B cell (primary cell): Measurements from ENCODE around the gene KLHL22. TPM values are rescaled to one million over a fixed set of nuclear protein-coding genes. Genes with fewer than 3 reads are reported as not detected.
A peak's percentile ranks its signal among the peaks of the same experiment; 100 is the strongest.
"Not testable (repeated sequence)": the region's sequence is repeated elsewhere in the genome, so short reads cannot be mapped to it uniquely, and the experiment has no call there.

Source experiments
- ATAC-seq: fragments of 200-7000 bp; cut with Tn5 transposase; one replicate; pipeline ENCODE4 v1.10.0; 2021; ENCODE audit warnings: low read depth, mild to moderate bottlenecking, moderate number of reproducible peaks, moderate library complexity
- CTCF ChIA-PET: fragments of 350-600 bp; sonication (Branson Sonifier 250); formaldehyde crosslinking; loops from one replicate; lab custom pipeline; 2021; ENCODE audit warnings: antibody characterized with exemption, inconsistent platforms; lab: Charles Lee
- POLR2A ChIA-PET: fragments of 350-600 bp; sonication (Branson Sonifier 250); formaldehyde crosslinking; loops from one replicate; lab custom pipeline; 2021; ENCODE audit warnings: antibody characterized with exemption; lab: Charles Lee
- DNase-seq: peaks from one replicate; pipeline ENCODE4 v3.0.0; 2013
- H2AFZ ChIP-seq: 2 replicates; pipeline ENCODE4 v1.6.1; 2012; ENCODE audit warnings: mild to moderate bottlenecking, low read depth, low read length; ENCODE audit not compliant: insufficient read depth, poor library complexity, severe bottlenecking
- H3K27ac ChIP-seq, 2 donors: 1 replicate in 1 of 2; 2 replicates in 1 of 2; pipeline ENCODE4 v1.5.1; 2012 to 2013; ENCODE audit warnings: low read length in 2 of 2, mild to moderate bottlenecking in 2 of 2, moderate library complexity in 1 of 2
- H3K27me3 ChIP-seq, 4 experiments: fragments of 200-600 bp in 1 of 4; sonication (generic) in 1 of 4; replicated peaks in 1 of 4; 1 replicate in 2 of 4; 2 replicates in 2 of 4; pipeline versions ENCODE4 v1.6.1 to v1.7.0; 2013 to 2016; ENCODE audit warnings: low read length in 3 of 4, mild to moderate bottlenecking in 2 of 4, mixed read lengths in 1 of 4, moderate library complexity in 1 of 4; ENCODE audit not compliant: insufficient read depth in 4 of 4, control insufficient read depth in 3 of 4; ENCODE audit errors: control extremely low read depth in 1 of 4
- H3K36me3 ChIP-seq, 2 experiments: replicated peaks in 1 of 2; 1 replicate in 1 of 2; 2 replicates in 1 of 2; pipeline versions ENCODE4 v1.6.1 to v1.7.1; 2013; ENCODE audit warnings: low read length in 1 of 2; ENCODE audit not compliant: insufficient read depth in 2 of 2, control insufficient read depth in 1 of 2; ENCODE audit errors: control extremely low read depth in 1 of 2, extremely low read depth in 1 of 2
- H3K4me1 ChIP-seq, 2 donors: fragments of 200-600 bp in 1 of 2; sonication (generic) in 1 of 2; 1 replicate in 1 of 2; 2 replicates in 1 of 2; pipeline versions ENCODE4 v1.5.1 to v1.6.1; 2013 to 2017; ENCODE audit warnings: low read length in 2 of 2; ENCODE audit not compliant: control insufficient read depth in 2 of 2, insufficient read depth in 2 of 2
- H3K4me2 ChIP-seq: replicated peaks from 2 replicates; pipeline ENCODE3; 2012; ENCODE audit warnings: mild to moderate bottlenecking, low read depth, low read length; ENCODE audit not compliant: poor library complexity, severe bottlenecking
- H3K4me3 ChIP-seq, 5 experiments: fragments of 200-600 bp in 1 of 5; sonication (generic) in 1 of 5; 1 replicate in 3 of 5; 2 replicates in 2 of 5; pipeline versions ENCODE4 v1.5.1 to v1.7.0; 2011 to 2016; ENCODE audit warnings: low read length in 4 of 5, mild to moderate bottlenecking in 4 of 5, low read depth in 2 of 5, control low read depth in 1 of 5, moderate library complexity in 1 of 5; ENCODE audit not compliant: insufficient read depth in 1 of 5; ENCODE audit errors: control extremely low read depth in 1 of 5, extremely low read depth in 1 of 5
- H3K79me2 ChIP-seq: fragments of 200-600 bp; sonication (generic); one replicate; pipeline ENCODE4 v1.6.0; 2016; ENCODE audit warnings: low read length; ENCODE audit not compliant: control insufficient read depth, insufficient read depth
- H3K9ac ChIP-seq: fragments of 200-600 bp; sonication (generic); 2 replicates; pipeline ENCODE4 v1.6.1; 2017; ENCODE audit warnings: mild to moderate bottlenecking, low read length, moderate library complexity
- H3K9me3 ChIP-seq, 3 donors: one replicate each; pipeline versions ENCODE4 v1.6.1 to v1.7.1; 2013; ENCODE audit warnings: low read length in 2 of 3; ENCODE audit not compliant: control insufficient read depth in 2 of 3, insufficient read depth in 1 of 3; ENCODE audit errors: control extremely low read depth in 1 of 3
- H4K20me1 ChIP-seq: 2 replicates; pipeline ENCODE4 v1.6.0; 2012; ENCODE audit warnings: mild to moderate bottlenecking, low read length; ENCODE audit not compliant: insufficient read depth, control insufficient read depth, poor library complexity, severe bottlenecking
- H3K27ac Mint-ChIP-seq: one replicate; pipeline ENCODE4 v1.8.0; 2021; ENCODE audit warnings: mixed read lengths
- H3K27me3 Mint-ChIP-seq: one replicate; pipeline ENCODE4 v1.8.0; 2021; ENCODE audit warnings: mixed read lengths
- H3K4me1 Mint-ChIP-seq: one replicate; pipeline ENCODE4 v1.8.0; 2021; ENCODE audit warnings: mixed read lengths
- H3K4me3 Mint-ChIP-seq: one replicate; pipeline ENCODE4 v1.8.0; 2021; ENCODE audit warnings: mixed read lengths
- H3K9me3 Mint-ChIP-seq: one replicate; pipeline ENCODE4 v1.8.0; 2022; ENCODE audit warnings: mixed read lengths; ENCODE audit not compliant: insufficient read depth
- EZH2 ChIP-seq: IDR thresholded peaks from 2 replicates; pipeline ENCODE4 v1.6.1; 2012; ENCODE audit warnings: borderline replicate concordance, low read depth, mild to moderate bottlenecking, moderate library complexity, low read length; ENCODE audit not compliant: insufficient read depth, poor library complexity, severe bottlenecking
- WGBS: methylation state at CpG from one replicate; pipeline ENCODE4 v1.1.5; 2013; ENCODE audit warnings: missing lambda C conversion rate; ENCODE audit not compliant: insufficient coverage; 5-methylcytosine and 5-hydroxymethylcytosine counted together
- intact Hi-C: fragments of 100-400 bp; cut with micrococcal nuclease; formaldehyde crosslinking; loops from one replicate; pipeline ENCODE4 v1.10.0; 2022
- polyA plus RNA-seq: library from polyadenylated mRNA; depleted of rRNA; stranded (reverse); fragments of >200 nt; gene quantifications from 2 replicates; pipeline ENCODE4 v1.2.3, GENCODE V29; 2012
- small RNA-seq: library from RNA; depleted of rRNA; stranded (forward); fragments of <200 nt; gene quantifications from one replicate; pipeline ENCODE3, GENCODE V24; 2012; ENCODE audit warnings: low replicate concordance, low read depth; ENCODE audit not compliant: insufficient read length
- total RNA-seq, 2 donors: library from RNA; stranded (reverse); fragments of 120-200 nt in 1 of 2; gene quantifications; 1 replicate in 1 of 2; 2 replicates in 1 of 2; pipeline versions ENCODE4 v1.2.3 to v1.2.4, GENCODE V29; 2013 to 2022

Gene KLHL22
- total and polyA plus RNA-seq, 2 donors (not counting 1 experiment from before 2014, with no cell fraction given): 37.0 to 45.6 TPM

- Histone ChIP-seq H3K27me3 (peaks cover 0 to 3% (median 0%) of the 10 kb centered on the region in 4 experiments), H2AFZ (peak overlapping the region; percentile 100), H3K4me2 (peak overlapping the region; percentile 89), H3K9ac (peak overlapping the region; percentile 87), H3K4me1 (peaks cover 10 to 19% of the 10 kb centered on the region in 2 donors), H3K4me3 (peak overlapping the region; percentile 53 to 86 (median 74)), H3K9me3 (peaks cover 0 to 6% (median 0%) of the 10 kb centered on the region in 3 donors), H3K27ac (peak overlapping the region; percentile 47 to 77), H3K79me2 (peaks cover 15% of the 10 kb centered on the region), H3K36me3 (no peaks in the 10 kb centered on the region), H4K20me1 (no peaks in the 10 kb centered on the region)
- ChIA-PET POLR2A (interaction anchor here (1.0 to 1.4 kb wide), 2 partner anchors 70 to 310 kb away, joined by 3 to 5 read pairs; no protein-coding TSS in a partner anchor), CTCF (interaction anchor here (0.8 to 1.2 kb wide), 3 partner anchors 25 to 70 kb away, joined by 3 to 6 read pairs (median 3); no protein-coding TSS in a partner anchor)
- ATAC-seq (no peak), DNase-seq (no peak)
- peak overlapping the region; percentile 97 for H3K4me3 Mint-ChIP-seq
- WGBS: 96% methylated on average over 21 of the region's 23 CpGs
- peaks cover 29% of the 10 kb centered on the region for H3K4me1 Mint-ChIP-seq
- no peak for TF ChIP-seq EZH2
- intact Hi-C loops: loop anchor here (5.0 kb wide), 1 partner anchor 464 kb away; the partner anchor contains the start of genes PI4KA and SNAP29
- H3K27me3 Mint-ChIP-seq: no peaks in the 10 kb centered on the region
- peak overlapping the region; percentile 95 for H3K27ac Mint-ChIP-seq
- no peaks in the 10 kb centered on the region for H3K9me3 Mint-ChIP-seq
Observed at GRCh38 chr22:20392983-20393704, 102.5 kb downstream of the KLHL22 start.

GRCh38 chr22:20392365-20392881 lies 103.2 kb downstream of the KLHL22 start:
- H3K9me3 Mint-ChIP-seq, H3K27me3 Mint-ChIP-seq, H3K27me3 ChIP-seq, ATAC-seq, CTCF ChIA-PET, H3K9ac ChIP-seq, H2AFZ ChIP-seq, H3K9me3 ChIP-seq, H4K20me1 ChIP-seq, H3K27ac ChIP-seq, H3K27ac Mint-ChIP-seq, H3K4me2 ChIP-seq, POLR2A ChIA-PET, H3K4me3 ChIP-seq, DNase-seq, H3K36me3 ChIP-seq: not testable (repeated sequence)
- WGBS: 99% methylated on average over 52 of the region's 53 CpGs
- Histone ChIP-seq H3K4me1 (peaks cover 10 to 19% of the 10 kb centered on the region in 2 donors), H3K79me2 (peaks cover 15% of the 10 kb centered on the region)
- H3K4me1 Mint-ChIP-seq: peaks cover 28% of the 10 kb centered on the region
- H3K4me3 Mint-ChIP-seq: peak overlapping the region; percentile 97
- intact Hi-C loops: loop anchor here (5.0 kb wide), 1 partner anchor 465 kb away; the partner anchor contains the start of genes PI4KA and SNAP29

Small RNA genes lying within 50 kb of the gene (small RNA-seq; reads per million reads assigned to genes)
- gene RF00019 (not detected), gene RN7SL812P (not detected), gene RNU6-225P (not detected), gene RNY1P9 (not detected)

Other genes starting within 250 kb of the KLHL22 start
- 0.42 and 0.51 TPM in 2 replicates for gene RTN4R, start 227.5 kb downstream of the KLHL22 start, total RNA-seq
- gene RTN4R, start 227.5 kb downstream of the KLHL22 start, polyA plus RNA-seq: 0.79 and 0.92 TPM in 2 replicates
- 20.5 and 21.2 TPM in 2 replicates for gene DGCR6L, start 175.7 kb downstream of the KLHL22 start, total RNA-seq
- gene DGCR6L, start 175.7 kb downstream of the KLHL22 start, polyA plus RNA-seq: 24.3 and 33.4 TPM in 2 replicates
- gene ZNF74, start 101.6 kb downstream of the KLHL22 start, total RNA-seq: 11.6 and 13.0 TPM in 2 replicates
- 8.8 and 11.6 TPM in 2 replicates for gene ZNF74, start 101.6 kb downstream of the KLHL22 start, polyA plus RNA-seq
- 0.68 and 0.86 TPM in 2 replicates for gene SCARF2, start 58.0 kb downstream of the KLHL22 start, total RNA-seq
- 1.3 and 1.8 TPM in 2 replicates for gene SCARF2, start 58.0 kb downstream of the KLHL22 start, polyA plus RNA-seq
- 134 and 156 TPM in 2 replicates for gene MED15, start 11.8 kb upstream of the KLHL22 start, total RNA-seq
- 109 and 116 TPM in 2 replicates for gene MED15, start 11.8 kb upstream of the KLHL22 start, polyA plus RNA-seq